Endodermal cell (in vitro differentiated cells): Measurements from ENCODE around the gene HSD3B2. TPM values are rescaled to one million over a fixed set of nuclear protein-coding genes. Genes with fewer than 3 reads are reported as not detected.
A peak's percentile ranks its signal among the peaks of the same experiment; 100 is the strongest.

Experiments used
- DNase-seq: peaks from one replicate; pipeline ENCODE4 v3.0.0-alpha.2; 2017
- H3K27ac ChIP-seq: 2 replicates; pipeline ENCODE4 v1.5.1; 2013; ENCODE audit warnings: mild to moderate bottlenecking, low read depth, low read length, moderate library complexity
- H3K27me3 ChIP-seq: 2 replicates; pipeline ENCODE4 v1.6.1; 2013; ENCODE audit warnings: mild to moderate bottlenecking, low read length, moderate library complexity; ENCODE audit not compliant: insufficient read depth, control insufficient read depth, poor library complexity, severe bottlenecking
- H3K36me3 ChIP-seq: 2 replicates; pipeline ENCODE4 v1.7.0; 2013; ENCODE audit warnings: mild to moderate bottlenecking, low read length, moderate library complexity; ENCODE audit not compliant: control insufficient read depth, insufficient read depth
- H3K4me1 ChIP-seq: one replicate; pipeline ENCODE4 v1.7.0; 2013; ENCODE audit warnings: low read length; ENCODE audit not compliant: control insufficient read depth, insufficient read depth
- H3K4me3 ChIP-seq: 2 replicates; pipeline ENCODE4 v1.5.1; 2013; ENCODE audit warnings: mild to moderate bottlenecking, low read length, moderate library complexity
- H3K9ac ChIP-seq: 2 replicates; pipeline ENCODE4 v1.6.1; 2013; ENCODE audit warnings: mild to moderate bottlenecking, low read length, moderate library complexity; ENCODE audit not compliant: poor library complexity, severe bottlenecking; ENCODE audit errors: extremely low read depth
- H3K9me3 ChIP-seq: 2 replicates; pipeline ENCODE4 v1.6.1; 2013; ENCODE audit warnings: mild to moderate bottlenecking, low read length, moderate library complexity; ENCODE audit not compliant: control insufficient read depth
- H3K27ac Mint-ChIP-seq: 2 replicates; pipeline ENCODE4 v1.8.0; 2020; ENCODE audit warnings: mixed read lengths
- H3K27me3 Mint-ChIP-seq: 2 replicates; pipeline ENCODE4 v1.8.0; 2021; ENCODE audit warnings: mild to moderate bottlenecking, mixed read lengths; ENCODE audit not compliant: insufficient read depth
- H3K36me3 Mint-ChIP-seq: 2 replicates; pipeline ENCODE4 v1.8.0; 2020; ENCODE audit warnings: low read depth, mixed read lengths
- H3K4me1 Mint-ChIP-seq: 2 replicates; pipeline ENCODE4 v1.8.0; 2020; ENCODE audit warnings: mixed read lengths
- H3K4me3 Mint-ChIP-seq: 2 replicates; pipeline ENCODE4 v1.8.0; 2020; ENCODE audit warnings: mild to moderate bottlenecking, moderate library complexity, mixed read lengths
- H3K9me3 Mint-ChIP-seq: 2 replicates; pipeline ENCODE4 v1.8.0; 2020; ENCODE audit warnings: mild to moderate bottlenecking, mixed read lengths
- CTCF ChIP-seq: fragments of 200-600 bp; sonication (generic); conservative IDR thresholded peaks from 2 replicates; pipeline ENCODE4 v1.5.0; 2021; ENCODE audit warnings: antibody characterized with exemption, mild to moderate bottlenecking
- WGBS, 2 experiments: methylation state at CpG; one replicate each; pipeline versions ENCODE4 v1.1.5 to v1.1.7; 2013; ENCODE audit warnings: missing lambda C conversion rate in 2 of 2, mixed read lengths in 1 of 2; ENCODE audit not compliant: insufficient coverage in 1 of 2, insufficient read length in 1 of 2; 5-methylcytosine and 5-hydroxymethylcytosine counted together
- total RNA-seq, 2 donors: library from RNA; stranded (reverse); fragmentation: NEBNext Ultra II Directional in 1 of 2; extraction: Animal tissue kit (Norgen Biotek cat#: 25700) in 1 of 2; gene quantifications; 2 replicates in 1 of 2; 3 replicates in 1 of 2; pipeline ENCODE4 v1.2.1, GENCODE V29; 2021

HSD3B2 gene
- total RNA-seq, 2 donors from 2014 or later: not detected

- peak; percentile 87 for DNase-seq
- peak; percentile 78 for TF ChIP-seq CTCF
- peaks cover 1% of the 10 kb centered on the region for H3K4me1 Mint-ChIP-seq
These were observed 42.4 kb upstream of the HSD3B2 start for GRCh38 chr1:119372503-119373086.

GRCh38 chr1:119373465-119373864 is 41.5 kb upstream of the HSD3B2 start:
- Mint-ChIP-seq H3K9me3 (no peaks in the 10 kb centered on the region), H3K4me1 (peaks cover 1% of the 10 kb centered on the region), H3K36me3 (no peaks in the 10 kb centered on the region), H3K4me3 (no peak overlapping the region), H3K27me3 (peaks cover 7% of the 10 kb centered on the region), H3K27ac (no peak overlapping the region)
- H3K4me1 ChIP-seq: no peaks in the 10 kb centered on the region
- H3K27me3 ChIP-seq: no peaks in the 10 kb centered on the region
- no peak overlapping the region for H3K9ac ChIP-seq
- DNase-seq: peak; percentile 13
- H3K36me3 ChIP-seq: no peaks in the 10 kb centered on the region
- no peak overlapping the region for H3K27ac ChIP-seq
- 89% methylated on average over 2 of the region's 2 CpGs; no CpG with 5 or more reads in 1 of the 2 experiments for WGBS, 2 experiments
- no peak overlapping the region for H3K4me3 ChIP-seq
- no peak for TF ChIP-seq CTCF
- H3K9me3 ChIP-seq: no peaks in the 10 kb centered on the region

More at GRCh38 chr1:119372503-119373086, 42.4 kb upstream of the HSD3B2 start:
- H3K27me3 Mint-ChIP-seq: peaks cover 7% of the 10 kb centered on the region
- H3K4me3 Mint-ChIP-seq: no peak overlapping the region
- no peak overlapping the region for H3K4me3 ChIP-seq
- no peaks in the 10 kb centered on the region for H3K36me3 Mint-ChIP-seq
- H3K27ac ChIP-seq: no peak overlapping the region
- no peaks in the 10 kb centered on the region for H3K9me3 Mint-ChIP-seq
- no peaks in the 10 kb centered on the region for H3K4me1 ChIP-seq
- no peaks in the 10 kb centered on the region for H3K36me3 ChIP-seq
- H3K27ac Mint-ChIP-seq: no peak overlapping the region
- no peaks in the 10 kb centered on the region for H3K27me3 ChIP-seq
- 38 to 48% methylated on average over 6 of the region's 6 CpGs for WGBS, 2 experiments
- H3K9ac ChIP-seq: no peak overlapping the region
- H3K9me3 ChIP-seq: no peaks in the 10 kb centered on the region

- Histone ChIP-seq H3K9ac (no peak overlapping the region), H3K9me3 (no peaks in the 10 kb centered on the region), H3K36me3 (no peaks in the 10 kb centered on the region), H3K4me1 (no peaks in the 10 kb centered on the region), H3K4me3 (no peak overlapping the region), H3K27ac (no peak overlapping the region), H3K27me3 (no peaks in the 10 kb centered on the region)
- no peaks in the 10 kb centered on the region for H3K36me3 Mint-ChIP-seq
- peaks cover 1% of the 10 kb centered on the region for H3K4me1 Mint-ChIP-seq
- WGBS, 2 experiments: 71 to 100% methylated on average over 1 to 4 of the region's 4 CpGs
- H3K27ac Mint-ChIP-seq: no peak overlapping the region
- peaks cover 7% of the 10 kb centered on the region for H3K27me3 Mint-ChIP-seq
- no peak overlapping the region for H3K4me3 Mint-ChIP-seq
- no peak for DNase-seq
- H3K9me3 Mint-ChIP-seq: no peaks in the 10 kb centered on the region
- no peak for TF ChIP-seq CTCF
These were observed 40.6 kb upstream of the HSD3B2 start for GRCh38 chr1:119374208-119374874.
